Eye (tissue), 1 donor: ENCODE results near the gene NUP210.

Experiments
- DNase-seq: peaks from one replicate; pipeline ENCODE4 v3.0.0-alpha.2; 2015

NUP210 gene

GRCh38 chr3:13372656-13373055 lies 47.5 kb downstream of the NUP210 start:
- DNase-seq: no peak

- no peak for DNase-seq
Observed at GRCh38 chr3:13372126-13372525, 48.0 kb downstream of the NUP210 start.

- DNase-seq: no peak
Observed at GRCh38 chr3:13371100-13372075, 48.7 kb downstream of the NUP210 start.

DNA sequence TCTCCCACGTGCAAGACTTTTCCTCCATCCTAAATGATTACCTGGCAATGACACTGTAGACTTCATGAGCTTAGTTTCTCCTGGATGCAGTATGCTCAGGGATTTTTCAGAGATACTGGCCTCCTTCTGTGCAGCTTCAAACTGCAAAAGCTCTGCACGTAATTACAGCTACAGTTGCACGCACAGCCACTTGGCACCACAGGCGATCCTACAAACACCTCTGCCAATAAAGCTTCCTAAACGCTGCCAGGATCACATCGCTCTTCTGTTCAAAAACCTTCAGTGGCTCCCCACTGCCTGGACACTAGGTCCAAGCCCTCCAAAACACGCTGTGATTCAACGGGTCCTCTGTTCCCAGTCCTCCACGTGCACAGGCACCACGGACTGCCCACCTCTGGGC lies 49.5 kb downstream of the NUP210 start:
- no peak for DNase-seq

DNA sequence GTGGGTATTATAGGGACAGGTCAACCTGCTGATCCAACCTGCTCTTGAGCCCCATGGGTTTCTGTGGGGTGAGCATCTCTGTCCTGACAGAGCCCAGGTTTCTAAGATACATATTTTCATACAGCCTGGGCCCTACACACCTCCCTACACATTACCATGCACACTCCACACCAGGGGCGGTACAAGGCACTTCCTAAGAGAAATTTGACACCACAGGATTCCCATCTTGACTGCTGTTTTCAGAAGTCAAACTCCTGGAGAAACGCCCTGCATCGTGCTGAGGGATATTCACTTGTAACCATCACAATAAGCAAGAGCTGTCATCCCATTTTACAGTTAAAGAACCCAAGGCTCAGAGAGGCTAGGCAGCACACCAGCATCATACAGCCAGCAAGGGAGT lies 50.1 kb downstream of the NUP210 start:
- DNase-seq: no peak

- DNase-seq: no peak
Observed at GRCh38 chr3:13368834-13369233, 51.3 kb downstream of the NUP210 start.

DNA sequence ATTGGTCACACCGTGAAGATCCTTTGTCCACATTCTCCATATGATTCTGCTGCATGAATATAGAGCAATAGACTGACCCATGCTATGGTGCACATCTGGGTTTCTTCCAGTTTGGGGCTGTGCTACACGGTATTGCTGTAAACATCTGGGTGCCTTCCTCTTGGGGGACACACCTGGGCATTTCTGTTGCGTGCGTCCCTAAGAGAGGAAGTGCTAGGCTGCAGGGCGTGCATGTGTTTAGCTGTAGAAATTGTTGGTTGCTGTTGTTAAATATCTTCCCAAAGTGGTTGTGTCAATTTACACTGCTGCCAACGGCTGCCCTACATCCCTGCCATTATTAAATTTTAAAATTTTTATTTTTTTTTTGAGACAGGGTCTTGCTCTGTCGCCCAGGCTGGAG lies 52.4 kb downstream of the NUP210 start:
- no peak for DNase-seq

DNA sequence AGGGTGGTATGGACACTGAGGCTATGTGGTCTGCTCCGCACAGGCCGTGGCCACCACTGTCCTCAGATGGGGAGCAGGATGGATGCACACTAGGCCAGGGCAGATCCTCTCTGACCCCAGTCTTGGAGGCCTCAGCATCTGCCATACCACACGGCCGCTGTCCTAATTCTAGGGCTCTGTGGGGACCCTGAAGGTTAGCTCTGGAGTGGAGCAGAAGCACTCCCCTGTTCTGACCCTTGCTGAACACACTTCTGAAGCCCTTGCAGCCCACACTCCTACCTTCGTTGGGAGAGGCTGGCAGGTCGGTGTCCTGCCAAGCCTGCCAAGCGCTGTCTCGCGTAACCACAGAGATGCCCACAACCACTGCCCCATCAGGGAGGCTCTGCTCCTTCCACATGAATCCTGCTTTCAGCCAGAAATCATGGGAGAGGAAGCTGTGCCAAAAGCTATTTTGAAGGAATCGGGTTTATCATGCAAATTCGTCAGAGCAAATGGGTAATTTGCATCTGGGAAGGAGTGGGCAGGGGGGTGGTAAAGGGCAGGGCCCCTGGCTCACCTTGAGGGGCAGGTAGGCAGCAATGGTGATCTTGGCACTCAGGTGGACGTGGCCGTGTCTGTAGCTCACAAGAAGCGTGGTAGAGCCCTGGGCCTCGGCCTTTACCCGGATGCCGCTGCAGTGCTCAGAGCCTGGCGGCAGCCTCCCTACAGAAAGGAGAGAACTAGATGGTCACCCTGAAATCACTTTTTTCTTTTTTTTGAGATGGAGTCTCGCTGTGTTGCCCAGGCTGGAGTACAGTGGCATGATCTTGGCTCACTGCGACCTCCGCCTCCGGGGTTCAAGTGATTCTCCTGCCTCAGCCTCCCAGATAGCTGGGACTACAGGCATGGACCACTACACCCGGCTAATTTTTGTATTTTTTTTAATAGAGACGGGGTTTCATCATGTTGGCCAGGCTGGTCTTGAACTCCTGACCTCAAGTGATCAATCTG lies 54.4 kb downstream of the NUP210 start:
- DNase-seq: no peak

- no peak for DNase-seq
Observed at GRCh38 chr3:13364602-13365271, 55.4 kb downstream of the NUP210 start.

- DNase-seq: no peak
Observed at GRCh38 chr3:13362551-13362950, 57.6 kb downstream of the NUP210 start.

DNA sequence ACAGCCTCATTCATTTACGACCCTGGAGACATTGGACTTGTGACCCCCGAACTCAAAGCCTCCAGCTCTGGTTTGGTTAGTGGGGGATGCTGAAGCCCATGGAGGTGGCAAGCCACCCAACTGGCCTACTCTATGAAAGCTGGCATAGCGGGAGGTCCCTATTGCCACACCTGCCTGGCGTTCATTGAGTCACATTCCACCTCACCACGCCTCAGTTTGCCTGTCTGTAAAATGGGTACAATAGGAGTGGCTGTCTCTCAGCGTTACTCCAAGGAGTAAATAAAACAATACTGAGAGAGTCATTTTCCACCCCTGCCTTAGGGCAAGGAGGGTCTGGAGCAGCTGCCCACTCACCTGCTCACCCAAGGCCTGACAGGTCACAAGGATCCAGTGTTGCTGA lies 60.2 kb downstream of the NUP210 start:
- no peak for DNase-seq

DNA sequence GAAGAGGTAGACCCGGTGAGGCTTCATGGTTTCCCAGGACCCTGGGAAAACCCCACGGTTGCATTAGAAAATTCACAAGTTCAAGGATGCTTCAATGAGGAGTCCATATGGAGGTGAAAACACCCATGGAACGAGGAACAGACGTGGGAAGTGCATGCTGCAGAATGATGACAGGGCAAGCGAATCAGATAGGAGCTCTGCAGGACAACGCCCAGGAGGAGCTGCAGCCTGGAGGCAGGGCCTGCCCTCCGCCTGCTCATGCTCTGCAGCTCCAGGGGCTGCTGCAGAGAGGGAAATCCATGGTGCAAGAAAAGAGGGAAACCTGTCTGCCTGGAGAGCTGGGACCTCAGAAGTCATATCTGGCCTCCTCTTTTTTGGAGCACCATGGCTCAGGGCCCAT lies 61.5 kb downstream of the NUP210 start:
- no peak for DNase-seq

GRCh38 chr3:13358051-13358450 lies 62.1 kb downstream of the NUP210 start:
- no peak for DNase-seq

DNA sequence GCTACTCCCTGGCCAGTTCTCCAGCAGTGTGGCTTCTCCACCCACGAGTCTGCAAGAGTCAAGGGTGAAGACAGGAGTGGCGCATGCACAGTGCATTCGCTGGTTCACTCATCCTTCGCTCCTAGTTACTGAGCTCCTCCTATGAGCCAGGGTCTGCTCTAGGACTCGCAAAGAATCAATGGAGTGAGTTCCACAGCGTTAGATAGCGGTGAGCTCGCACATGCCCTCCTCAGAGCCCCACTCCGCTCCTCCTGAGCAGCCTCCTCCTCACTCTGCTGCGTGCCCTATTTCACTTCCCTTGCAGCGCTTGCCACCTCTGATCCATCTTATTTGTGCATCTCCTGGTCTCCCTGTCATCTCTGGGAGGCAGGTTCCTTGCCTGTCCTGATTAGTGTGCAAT lies 63.0 kb downstream of the NUP210 start:
- DNase-seq: no peak

GRCh38 chr3:13353936-13354542 lies 66.1 kb downstream of the NUP210 start:
- no peak for DNase-seq

DNA sequence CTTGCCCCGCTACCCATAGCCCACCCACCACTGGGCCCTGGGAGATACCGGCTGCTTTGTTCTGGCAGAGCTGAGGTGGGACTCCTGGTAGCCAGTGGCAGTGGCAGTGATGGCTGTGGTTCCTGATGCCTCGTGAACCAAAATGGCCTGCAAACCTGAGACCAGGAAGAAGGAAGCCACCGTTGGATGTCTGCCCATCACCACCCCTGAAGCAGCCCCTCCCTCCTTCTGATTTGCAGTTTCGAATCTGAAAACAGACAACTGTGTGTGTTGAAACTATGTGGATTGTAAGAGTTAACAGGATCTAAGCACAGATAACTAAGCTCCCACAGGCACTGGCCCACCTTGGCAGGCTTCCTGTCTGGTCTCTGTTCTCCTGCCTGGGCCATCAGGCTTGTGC lies 66.6 kb downstream of the NUP210 start:
- DNase-seq: no peak

- DNase-seq: no peak
Observed at GRCh38 chr3:13352621-13353131, 67.4 kb downstream of the NUP210 start.

DNA sequence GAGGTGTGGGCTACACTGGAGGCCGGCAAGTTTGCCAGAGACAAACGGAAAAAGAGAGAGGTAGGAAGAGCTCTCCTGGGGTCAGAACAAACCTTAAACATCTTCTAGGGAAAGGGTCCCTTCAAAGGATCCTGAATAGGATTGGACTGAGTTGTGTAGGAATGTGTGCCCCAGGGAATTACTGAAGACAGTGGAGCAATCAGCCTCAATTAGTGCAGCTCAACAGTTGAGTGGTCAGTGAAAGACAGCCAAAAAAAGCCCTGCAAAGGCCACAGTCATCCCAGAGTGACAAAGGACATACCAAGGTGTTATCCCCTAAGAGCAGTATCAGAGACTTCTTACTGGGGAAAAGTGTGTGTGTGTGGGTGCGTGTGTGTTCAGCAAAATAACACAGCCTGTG lies 70.3 kb downstream of the NUP210 start:
- DNase-seq: peak; percentile 41

GRCh38 chr3:13348661-13349396 lies 71.3 kb downstream of the NUP210 start:
- DNase-seq: peak; percentile 67

DNA sequence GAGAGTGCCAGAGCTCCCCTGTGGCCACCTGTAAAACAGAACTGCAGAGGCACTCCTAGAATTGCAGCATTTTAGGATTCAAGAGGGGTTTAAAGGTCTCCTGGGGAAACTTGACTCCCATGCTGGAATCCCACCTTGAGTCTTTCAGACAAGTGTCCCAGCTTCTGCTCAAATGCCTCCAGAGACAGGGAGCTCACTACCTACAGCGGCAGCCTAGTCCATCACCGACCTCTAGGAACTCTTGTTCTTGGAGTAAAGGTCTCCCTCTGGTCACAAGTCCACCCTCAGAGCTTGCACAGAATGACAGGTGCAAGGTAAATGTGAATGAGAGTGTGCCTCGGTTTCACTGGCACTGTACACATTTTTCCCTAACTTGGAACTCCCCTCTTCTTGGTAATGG lies 72.0 kb downstream of the NUP210 start:
- peak; percentile 6 for DNase-seq

- peak; percentile 70 for DNase-seq
Observed at GRCh38 chr3:13347390-13347950, 72.7 kb downstream of the NUP210 start.
